Activated CD4-positive, CD25-positive, alpha-beta regulatory T cell treated with anti-CD3 and anti-CD28 coated beads, Interleukin-2, amount 50 U/mL, for 16 hours (primary cell): Measurements from ENCODE around the gene MRPL17.
A peak's percentile ranks its signal among the peaks of the same experiment; 100 is the strongest.
"Not testable (repeated sequence)": the region's sequence is repeated elsewhere in the genome, so short reads cannot be mapped to it uniquely, and the experiment has no call there.

Experiments
- DNase-seq: peaks from one replicate; pipeline ENCODE4 v3.0.0-alpha.2; 2020; ENCODE audit warnings: low read depth, low spot score

The MRPL17 gene

GRCh38 chr11:6682936-6683861, at the start of gene MRPL17:
Gene MRPL17, minus strand, starts transcription at chr11:6683340. Its CDS starts 44 bp downstream, at chr11:6683296.
- peak; percentile 97 for DNase-seq

GRCh38 chr11:6727971-6728760, 45.0 kb upstream of the MRPL17 start:
- no peak for DNase-seq

- no peak for DNase-seq
Observed at GRCh38 chr11:6725386-6725896, 42.3 kb upstream of the MRPL17 start.

- no peak for DNase-seq
Observed at GRCh38 chr11:6724013-6724412, 40.9 kb upstream of the MRPL17 start.

GRCh38 chr11:6721343-6721742, 38.2 kb upstream of the MRPL17 start:
- DNase-seq: no peak

- DNase-seq: no peak
Observed at GRCh38 chr11:6719576-6719975, 36.4 kb upstream of the MRPL17 start.

GRCh38 chr11:6717426-6717825, 34.3 kb upstream of the MRPL17 start:
- no peak for DNase-seq

GRCh38 chr11:6711552-6711951, 28.4 kb upstream of the MRPL17 start:
- not testable (repeated sequence) for DNase-seq

- no peak for DNase-seq
Observed at GRCh38 chr11:6708876-6709275, 25.7 kb upstream of the MRPL17 start.

- DNase-seq: no peak
Observed at GRCh38 chr11:6705905-6706535, 22.9 kb upstream of the MRPL17 start.

GRCh38 chr11:6703247-6704063, 20.3 kb upstream of the MRPL17 start:
- no peak for DNase-seq

GRCh38 chr11:6701955-6702354, 18.8 kb upstream of the MRPL17 start:
- not testable (repeated sequence) for DNase-seq

GRCh38 chr11:6695377-6695776, 12.2 kb upstream of the MRPL17 start:
- no peak for DNase-seq

- no peak for DNase-seq
Observed at GRCh38 chr11:6694229-6694535, 11.0 kb upstream of the MRPL17 start.

GRCh38 chr11:6693342-6694228, 10.4 kb upstream of the MRPL17 start:
- no peak for DNase-seq

- DNase-seq: no peak
Observed at GRCh38 chr11:6692128-6692527, 9.0 kb upstream of the MRPL17 start.

- DNase-seq: not testable (repeated sequence)
Observed at GRCh38 chr11:6690431-6691132, 7.4 kb upstream of the MRPL17 start.

GRCh38 chr11:6687876-6688275, 4.7 kb upstream of the MRPL17 start:
- DNase-seq: no peak

GRCh38 chr11:6686006-6686405, 2.9 kb upstream of the MRPL17 start:
- no peak for DNase-seq

GRCh38 chr11:6684068-6684467, 928 bp upstream of the MRPL17 start:
- not testable (repeated sequence) for DNase-seq
